BLaER1 treated with 17β-estradiol and CSF1 and Interleukin-3, amounts not matched to agents 10 nM and 100 nM (cell line): ENCODE measurements around the gene OR51Q1.

Experiments
- H3K27ac ChIP-seq, 11 experiments: shearing (Covaris generic); formaldehyde crosslinking; 2 replicates each; pipeline ENCODE4 v1.8.1; 2022
- H3K27me3 ChIP-seq, 11 experiments: shearing (Covaris generic); formaldehyde crosslinking; 2 replicates each; pipeline ENCODE4 v1.8.1; 2022
- H3K36me3 ChIP-seq, 11 experiments: shearing (Covaris generic); formaldehyde crosslinking; 2 replicates each; pipeline ENCODE4 v1.8.1; 2022
- H3K4me1 ChIP-seq, 10 experiments: shearing (Covaris generic); formaldehyde crosslinking; 2 replicates each; pipeline ENCODE4 v1.8.1; 2022
- H3K4me2 ChIP-seq, 11 experiments: shearing (Covaris generic); formaldehyde crosslinking; 2 replicates each; pipeline ENCODE4 v1.8.1; 2022
- H3K4me3 ChIP-seq, 10 experiments: shearing (Covaris generic); formaldehyde crosslinking; 2 replicates each; pipeline ENCODE4 v1.8.1; 2022
- H3K9ac ChIP-seq, 11 experiments: shearing (Covaris generic); formaldehyde crosslinking; 2 replicates each; pipeline ENCODE4 v1.8.1; 2022
- H3K9me3 ChIP-seq, 11 experiments: shearing (Covaris generic); formaldehyde crosslinking; replicated peaks in 1 of 11; 2 replicates each; pipeline ENCODE4 v1.8.1; 2022
- H4K20me1 ChIP-seq, 11 experiments: shearing (Covaris generic); formaldehyde crosslinking; 2 replicates each; pipeline ENCODE4 v1.8.1; 2022
- Cebpa-rat ChIP-seq, 11 experiments: shearing (Covaris generic); IDR thresholded peaks; 2 replicates each; pipeline ENCODE4 v1.8.1; 2022

OR51Q1 gene, protein sequence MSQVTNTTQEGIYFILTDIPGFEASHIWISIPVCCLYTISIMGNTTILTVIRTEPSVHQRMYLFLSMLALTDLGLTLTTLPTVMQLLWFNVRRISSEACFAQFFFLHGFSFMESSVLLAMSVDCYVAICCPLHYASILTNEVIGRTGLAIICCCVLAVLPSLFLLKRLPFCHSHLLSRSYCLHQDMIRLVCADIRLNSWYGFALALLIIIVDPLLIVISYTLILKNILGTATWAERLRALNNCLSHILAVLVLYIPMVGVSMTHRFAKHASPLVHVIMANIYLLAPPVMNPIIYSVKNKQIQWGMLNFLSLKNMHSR

DNA sequence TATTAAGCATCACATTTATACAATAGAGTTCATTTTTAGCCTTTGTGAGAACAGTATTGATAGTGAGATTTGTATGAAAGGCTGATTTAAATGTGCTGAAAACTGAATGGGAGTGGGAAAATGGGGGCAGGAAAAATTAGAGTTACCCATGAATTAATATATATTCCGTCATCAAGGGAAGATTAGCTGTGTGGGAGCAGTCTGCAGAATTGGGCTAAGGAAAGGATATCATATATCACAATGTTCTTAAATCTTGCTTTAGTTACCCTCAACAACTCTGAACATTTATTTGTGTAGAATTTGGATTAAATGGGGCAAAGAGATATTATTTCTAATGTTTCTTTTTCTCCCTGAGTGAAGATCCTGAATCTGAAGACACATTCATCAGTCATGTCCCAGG is at the start of gene OR51Q1:
TSS of gene OR51Q1 (plus strand) at position 301 of the 400 bp plus-strand sequence. CDS start at position 391, 90 bp downstream.
- H3K36me3 ChIP-seq, result no peaks in the 10 kb centered on the region
- TF ChIP-seq Cebpa-rat (IDR thresholded peaks at IDR 0.05), result no peak
- H3K27me3 ChIP-seq, result no peaks in the 10 kb centered on the region
- H3K27ac ChIP-seq, result no peak within 1 kb of the TSS
- no peak within 1 kb of the TSS for H3K9ac ChIP-seq
- H3K4me2 ChIP-seq, result no peak within 1 kb of the TSS
- no peak within 1 kb of the TSS for H3K4me3 ChIP-seq
- H3K9me3 ChIP-seq, result no peaks in the 10 kb centered on the region
- no peaks in the 10 kb centered on the region for H3K4me1 ChIP-seq
- no peaks in the 10 kb centered on the region for H4K20me1 ChIP-seq

DNA sequence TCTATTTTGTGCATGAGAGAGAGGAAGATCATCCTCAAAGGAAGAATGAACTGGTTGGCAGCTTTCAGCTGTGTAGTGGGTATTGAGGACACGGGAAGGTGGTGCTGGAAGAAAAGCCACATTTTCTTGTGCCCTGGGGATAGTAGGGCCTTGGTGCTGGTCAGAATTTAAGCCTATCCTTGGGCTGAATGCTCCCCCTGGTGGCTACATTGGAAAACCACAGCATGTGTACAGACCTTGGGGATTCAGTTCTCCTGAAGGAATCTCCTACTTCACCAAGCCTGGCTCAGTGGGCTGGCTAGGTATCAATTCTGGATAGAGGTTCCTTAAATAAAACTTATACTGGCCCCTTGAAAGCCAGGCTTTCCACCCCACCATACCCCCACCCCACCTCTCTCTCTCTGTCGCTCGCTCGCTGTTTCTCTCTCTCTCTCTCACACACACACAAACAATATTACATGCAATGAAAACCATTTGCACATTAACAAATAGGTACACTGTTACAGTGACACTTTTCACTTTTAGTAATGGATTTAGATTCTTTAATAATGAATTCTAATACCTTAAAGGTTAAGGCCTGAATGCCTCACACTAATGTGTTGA is 41.1 kb upstream of the OR51Q1 start:
- Histone ChIP-seq H3K27me3 (no peaks in the 10 kb centered on the region), H3K9ac (no peak overlapping the region), H3K4me3 (no peak overlapping the region), H3K9me3 (no peaks in the 10 kb centered on the region), H3K36me3 (no peaks in the 10 kb centered on the region), H3K4me1 (no peaks in the 10 kb centered on the region), H3K27ac (no peak overlapping the region), H3K4me2 (no peak overlapping the region), H4K20me1 (no peaks in the 10 kb centered on the region)
- TF ChIP-seq Cebpa-rat (IDR thresholded peaks at IDR 0.05), result no peak

DNA sequence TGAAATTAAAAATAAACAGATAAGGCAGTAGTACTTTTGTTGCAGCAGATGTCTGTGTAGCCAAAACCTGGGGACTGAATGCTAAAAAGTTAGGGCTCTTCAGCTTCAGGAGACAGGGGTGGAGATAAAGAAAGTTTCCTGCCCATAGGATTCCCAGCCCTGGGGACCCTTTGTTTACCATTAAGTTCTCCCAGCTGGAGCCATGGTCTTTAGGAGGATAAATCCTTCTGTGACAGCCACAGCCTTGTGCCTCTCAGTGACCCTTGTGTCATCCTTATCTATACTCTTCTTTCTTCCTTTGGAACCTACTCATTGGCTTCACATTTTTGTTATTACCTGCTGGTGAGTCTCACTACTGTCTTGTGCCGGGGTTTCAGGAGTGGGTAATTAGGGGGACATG is 38.3 kb upstream of the OR51Q1 start, which contains the start of gene OR51M1:
TSS of gene OR51M1 (plus strand) at position 237 of the 400 bp plus-strand sequence. CDS start 5,587 bp downstream, outside the sequence.
- Histone ChIP-seq H4K20me1 (no peaks in the 10 kb centered on the region), H3K36me3 (no peaks in the 10 kb centered on the region), H3K4me2 (no peak within 1 kb of the TSS), H3K9ac (no peak within 1 kb of the TSS), H3K9me3 (no peaks in the 10 kb centered on the region), H3K4me1 (no peaks in the 10 kb centered on the region), H3K27me3 (no peaks in the 10 kb centered on the region), H3K4me3 (no peak within 1 kb of the TSS), H3K27ac (no peak within 1 kb of the TSS)
- TF ChIP-seq Cebpa-rat (IDR thresholded peaks at IDR 0.05), result no peak

DNA sequence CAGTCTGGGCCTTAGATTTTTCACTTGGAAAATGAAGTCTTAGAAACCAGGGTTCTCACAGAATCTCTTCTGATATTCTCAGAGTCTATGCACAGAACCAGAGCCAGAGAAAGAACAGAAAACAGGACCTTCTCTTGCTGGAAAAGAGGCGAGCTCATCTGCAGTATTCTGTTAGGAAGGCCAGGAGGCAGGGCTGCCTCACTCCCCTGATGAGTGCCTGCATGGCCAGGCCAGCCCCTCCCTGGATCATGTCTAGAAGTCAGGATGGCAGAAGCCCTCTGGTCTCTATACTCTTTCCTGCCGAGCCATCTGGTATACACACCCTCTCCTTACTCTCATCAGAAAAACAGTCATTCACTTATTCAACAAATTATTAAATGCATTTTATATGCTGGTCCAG is 37.6 kb upstream of the OR51Q1 start:
- H3K4me1 ChIP-seq, result no peaks in the 10 kb centered on the region
- H3K4me2 ChIP-seq, result no peak overlapping the region
- no peak for TF ChIP-seq Cebpa-rat (IDR thresholded peaks at IDR 0.05)
- H3K36me3 ChIP-seq, result no peaks in the 10 kb centered on the region
- no peak overlapping the region for H3K9ac ChIP-seq
- H3K9me3 ChIP-seq, result no peaks in the 10 kb centered on the region
- H3K27ac ChIP-seq, result no peak overlapping the region
- H3K4me3 ChIP-seq, result no peak overlapping the region
- H3K27me3 ChIP-seq, result no peaks in the 10 kb centered on the region
- no peaks in the 10 kb centered on the region for H4K20me1 ChIP-seq

DNA sequence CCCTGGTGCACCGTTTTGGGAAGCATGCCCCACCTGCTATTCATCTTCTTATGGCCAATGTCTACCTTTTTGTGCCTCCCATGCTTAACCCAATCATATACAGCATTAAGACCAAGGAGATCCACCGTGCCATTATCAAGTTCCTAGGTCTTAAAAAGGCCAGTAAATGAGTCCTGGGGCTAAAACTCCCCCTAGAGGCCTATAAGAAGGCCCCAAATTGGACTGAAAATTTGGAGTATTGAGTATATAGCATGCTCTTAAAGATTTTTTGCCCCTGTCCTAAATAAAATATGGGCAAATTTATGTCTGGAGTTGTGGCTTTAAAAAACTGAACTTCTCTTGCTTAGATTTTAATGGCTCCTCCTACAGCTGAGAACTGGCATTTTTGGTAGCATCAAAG is 31.7 kb upstream of the OR51Q1 start:
- no peak for TF ChIP-seq Cebpa-rat (IDR thresholded peaks at IDR 0.05)
- Histone ChIP-seq H3K9me3 (no peaks in the 10 kb centered on the region), H3K4me2 (no peak overlapping the region), H3K9ac (no peak overlapping the region), H3K36me3 (no peaks in the 10 kb centered on the region), H3K27me3 (no peaks in the 10 kb centered on the region), H3K4me3 (no peak overlapping the region), H3K4me1 (no peaks in the 10 kb centered on the region), H3K27ac (no peak overlapping the region), H4K20me1 (no peaks in the 10 kb centered on the region)

DNA sequence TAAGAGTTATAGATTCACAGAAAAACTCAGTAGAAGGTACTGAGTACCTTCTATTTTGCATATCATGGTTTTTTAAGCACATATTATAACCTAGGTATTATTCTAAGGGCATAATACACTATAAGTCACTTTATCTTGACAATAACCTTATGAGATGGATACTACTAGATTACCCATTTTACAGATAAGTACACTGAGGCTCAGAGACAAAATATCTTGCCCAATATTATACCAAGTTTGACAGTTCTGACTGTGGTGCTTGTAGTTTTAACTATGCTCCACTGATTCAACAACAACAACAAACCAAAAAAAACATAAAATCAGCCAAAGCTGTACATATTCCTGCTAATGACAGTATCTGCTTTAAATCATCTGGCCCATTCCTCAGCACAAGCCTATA is 27.8 kb upstream of the OR51Q1 start:
- H3K9ac ChIP-seq, result no peak overlapping the region
- H4K20me1 ChIP-seq, result no peaks in the 10 kb centered on the region
- H3K36me3 ChIP-seq, result no peaks in the 10 kb centered on the region
- TF ChIP-seq Cebpa-rat (IDR thresholded peaks at IDR 0.05), result no peak
- no peaks in the 10 kb centered on the region for H3K4me1 ChIP-seq
- no peak overlapping the region for H3K4me2 ChIP-seq
- H3K4me3 ChIP-seq, result no peak overlapping the region
- H3K27me3 ChIP-seq, result no peaks in the 10 kb centered on the region
- no peaks in the 10 kb centered on the region for H3K9me3 ChIP-seq
- no peak overlapping the region for H3K27ac ChIP-seq

DNA sequence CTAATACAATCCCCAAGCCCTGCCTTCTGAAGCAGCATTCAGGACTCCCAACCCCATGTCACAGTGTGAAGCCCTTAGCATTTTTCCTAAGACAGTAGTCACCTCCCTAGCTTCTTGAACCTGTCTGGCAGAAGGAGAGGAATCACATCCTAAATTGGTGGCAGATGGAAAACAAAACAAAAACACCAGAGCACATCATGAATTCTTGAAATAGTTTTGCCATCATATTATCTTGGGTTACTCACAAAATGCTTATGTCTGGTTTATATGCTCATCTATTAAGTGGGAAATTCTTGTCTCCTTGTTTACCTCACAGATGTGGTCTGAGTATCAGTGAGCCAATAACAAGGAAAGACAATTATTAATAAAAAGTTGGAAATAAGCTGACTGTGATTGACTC is 23.0 kb upstream of the OR51Q1 start:
- Histone ChIP-seq H4K20me1 (no peaks in the 10 kb centered on the region), H3K4me1 (no peaks in the 10 kb centered on the region)

DNA sequence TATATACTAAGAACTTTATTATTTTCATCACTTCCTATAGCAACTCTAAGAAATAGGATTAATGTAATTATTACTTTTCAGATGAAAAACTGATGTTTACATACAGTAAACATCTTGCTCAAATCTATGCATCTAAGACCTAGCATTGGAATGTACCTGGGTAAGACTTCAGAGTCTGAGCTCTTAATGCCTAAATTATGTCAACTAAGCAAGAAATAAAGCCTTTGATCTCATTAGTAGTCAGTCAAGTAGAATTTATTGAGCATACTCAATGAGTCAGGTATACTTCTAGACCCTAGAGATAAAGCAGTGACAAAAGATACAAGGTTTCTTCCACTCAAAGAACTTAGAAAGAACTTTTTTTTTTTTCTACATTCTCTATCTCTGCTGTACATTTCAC is 16.7 kb upstream of the OR51Q1 start:
- H3K4me1 ChIP-seq, result no peaks in the 10 kb centered on the region
- no peaks in the 10 kb centered on the region for H4K20me1 ChIP-seq
- H3K9me3 ChIP-seq, result peaks cover 0 to 5% (median 0%) of the 10 kb centered on the region in 11 experiments; a peak in 1 of 22 replicates
- no peak overlapping the region for H3K4me2 ChIP-seq
- no peak overlapping the region for H3K9ac ChIP-seq
- no peaks in the 10 kb centered on the region for H3K27me3 ChIP-seq
- no peak overlapping the region for H3K4me3 ChIP-seq
- H3K27ac ChIP-seq, result no peak overlapping the region
- no peak for TF ChIP-seq Cebpa-rat (IDR thresholded peaks at IDR 0.05)
- H3K36me3 ChIP-seq, result no peaks in the 10 kb centered on the region

More for the DNA sequence above, 23.0 kb upstream of the OR51Q1 start:
- TF ChIP-seq Cebpa-rat (IDR thresholded peaks at IDR 0.05), result no peak
- Histone ChIP-seq H3K27me3 (no peaks in the 10 kb centered on the region), H3K9ac (no peak overlapping the region), H3K4me2 (no peak overlapping the region), H3K9me3 (no peaks in the 10 kb centered on the region), H3K4me3 (no peak overlapping the region), H3K36me3 (no peaks in the 10 kb centered on the region), H3K27ac (no peak overlapping the region)

DNA sequence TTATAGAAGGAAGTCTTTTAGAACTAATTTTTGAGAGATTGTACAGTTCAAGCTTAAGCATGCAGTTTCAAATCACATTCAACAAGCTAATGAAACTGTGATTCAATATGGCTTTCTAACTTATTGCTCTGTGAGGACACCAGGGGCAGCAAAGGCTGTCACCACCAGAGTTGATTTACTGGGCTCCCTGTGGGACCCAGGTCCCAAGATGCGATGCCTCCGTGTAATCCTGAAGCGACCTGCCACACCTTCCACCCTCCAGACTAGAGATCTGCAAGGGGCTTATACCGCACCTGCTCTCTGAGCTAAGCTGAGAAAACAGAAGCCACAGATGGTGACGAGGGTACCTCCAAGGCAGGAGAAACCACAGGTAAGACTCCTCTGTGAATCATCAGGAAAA is 918 bp upstream of the OR51Q1 start:
- Histone ChIP-seq H3K27me3 (no peaks in the 10 kb centered on the region), H3K9me3 (no peaks in the 10 kb centered on the region), H3K4me1 (no peaks in the 10 kb centered on the region), H4K20me1 (no peaks in the 10 kb centered on the region), H3K9ac (no peak overlapping the region), H3K27ac (no peak overlapping the region), H3K36me3 (no peaks in the 10 kb centered on the region), H3K4me2 (no peak overlapping the region), H3K4me3 (no peak overlapping the region)
- TF ChIP-seq Cebpa-rat (IDR thresholded peaks at IDR 0.05), result no peak

DNA sequence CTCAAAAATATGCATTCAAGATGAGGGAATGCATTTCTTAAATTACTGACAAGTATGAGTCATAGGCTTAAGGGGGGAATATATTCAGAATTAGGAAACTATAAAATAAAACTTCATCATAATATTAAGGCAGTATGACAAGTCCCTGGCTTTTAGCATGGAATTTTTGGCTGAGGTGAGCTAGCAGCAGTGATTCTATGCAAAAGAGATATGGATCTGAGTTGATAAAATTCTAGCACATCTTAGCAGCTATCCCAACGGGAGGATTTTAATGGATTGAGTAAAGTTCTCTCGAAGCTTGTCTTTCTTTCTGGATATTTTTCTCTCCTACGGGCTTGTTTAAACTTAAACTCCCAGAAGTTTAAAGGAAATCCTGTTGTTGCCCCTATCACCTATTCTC is 1.2 kb downstream of the OR51Q1 start:
- TF ChIP-seq Cebpa-rat (IDR thresholded peaks at IDR 0.05), result no peak
- Histone ChIP-seq H3K36me3 (no peaks in the 10 kb centered on the region), H3K4me3 (no peak overlapping the region), H3K9me3 (no peaks in the 10 kb centered on the region), H3K4me1 (no peaks in the 10 kb centered on the region), H3K9ac (no peak overlapping the region), H4K20me1 (no peaks in the 10 kb centered on the region), H3K27me3 (no peaks in the 10 kb centered on the region), H3K4me2 (no peak overlapping the region), H3K27ac (no peak overlapping the region)
